Measurements from ENCODE around the gene NDOR1. TPM values are rescaled to one million over a fixed set of nuclear protein-coding genes. Genes with fewer than 3 reads are reported as not detected.
A peak's percentile ranks its signal among the peaks of the same experiment; 100 is the strongest.

NDOR1 gene
- total and polyA plus RNA-seq, 2 experiments from 2014 or later, result 8.5 to 12.4 TPM

GRCh38 chr9:137243626-137244485 is 38.4 kb downstream of the NDOR1 start:
- peaks cover 22% of the 10 kb centered on the region for H3F3A ChIP-seq (ENCODE audit: insufficient read depth)
- TF ChIP-seq EZH2 (IDR thresholded peaks at IDR 0.05; ENCODE audit: insufficient read depth, poor library complexity, severe bottlenecking), result no peak
- TF ChIP-seq EZH2phosphoT487 (IDR thresholded peaks at IDR 0.05; ENCODE audit: insufficient read depth, low read depth), result no peak
- H3K4me2 ChIP-seq (ENCODE audit: unreplicated experiment), result no peak overlapping the region
- H3K27ac ChIP-seq, result no peak overlapping the region
- H3K4me3 ChIP-seq, result peak overlapping the region; percentile 84; the same call in 1 of the 2 replicates
- 61 to 70% methylated on average over 15 of the region's 15 CpGs for WGBS, 2 experiments (ENCODE audit: low coverage in 1 of 2, low lambda C conversion rate in 2 of 2, missing lambda C conversion rate in 2 of 2)
- H4K20me1 ChIP-seq (ENCODE audit: insufficient read depth), result peaks cover 19% of the 10 kb centered on the region; the same call in 1 of the 2 replicates
- DNase-seq, result peak; percentile 48
- in situ Hi-C loops (cut with MboI), result no loop called here
- H3K9me2 ChIP-seq (ENCODE audit: insufficient read depth), result no peaks in the 10 kb centered on the region
- H3K27me3 ChIP-seq (replicated peaks; ENCODE audit: insufficient read depth), result no peaks in the 10 kb centered on the region
- peaks cover 13% of the 10 kb centered on the region; the same call in 1 of the 2 replicates for H3K4me1 ChIP-seq (ENCODE audit: insufficient read depth)
- peaks cover 18% of the 10 kb centered on the region for H3K36me3 ChIP-seq (ENCODE audit: low read depth)
- H3K9me3 ChIP-seq (ENCODE audit: low read depth), result no peaks in the 10 kb centered on the region
- no peak overlapping the region for H2AFZ ChIP-seq
- H3K9ac ChIP-seq, result peak overlapping the region; percentile 23; the same call in 1 of the 2 replicates
- H3K79me2 ChIP-seq (ENCODE audit: insufficient read depth), result peaks cover 41% of the 10 kb centered on the region

GRCh38 chr9:137244486-137245449 is 39.3 kb downstream of the NDOR1 start:
- Histone ChIP-seq H2AFZ (no peak overlapping the region), H3K27ac (no peak overlapping the region), H3K36me3 (ENCODE audit: low read depth) (peaks cover 18% of the 10 kb centered on the region), H3K4me2 (ENCODE audit: unreplicated experiment) (no peak overlapping the region), H3F3A (ENCODE audit: insufficient read depth) (peaks cover 22% of the 10 kb centered on the region), H3K79me2 (ENCODE audit: insufficient read depth) (peaks cover 31% of the 10 kb centered on the region), H3K4me1 (ENCODE audit: insufficient read depth) (peaks cover 13% of the 10 kb centered on the region; the same call in 1 of the 2 replicates), H3K9ac (no peak overlapping the region), H3K9me3 (ENCODE audit: low read depth) (no peaks in the 10 kb centered on the region), H3K4me3 (no peak overlapping the region), H4K20me1 (ENCODE audit: insufficient read depth) (peaks cover 19% of the 10 kb centered on the region; the same call in 1 of the 2 replicates), H3K9me2 (ENCODE audit: insufficient read depth) (no peaks in the 10 kb centered on the region), H3K27me3 (replicated peaks; ENCODE audit: insufficient read depth) (no peaks in the 10 kb centered on the region)
- in situ Hi-C loops (cut with MboI), result no loop called here
- WGBS, 2 experiments (ENCODE audit: low coverage in 1 of 2, low lambda C conversion rate in 2 of 2, missing lambda C conversion rate in 2 of 2), result 34 to 37% methylated on average over 36 of the region's 36 CpGs
- TF ChIP-seq EZH2phosphoT487 (IDR thresholded peaks at IDR 0.05; ENCODE audit: insufficient read depth, low read depth) (no peak), EZH2 (IDR thresholded peaks at IDR 0.05; ENCODE audit: insufficient read depth, poor library complexity, severe bottlenecking) (no peak)
- DNase-seq, result peak; percentile 36

- Histone ChIP-seq H3F3A (ENCODE audit: insufficient read depth) (peaks cover 22% of the 10 kb centered on the region), H3K9me3 (ENCODE audit: low read depth) (no peaks in the 10 kb centered on the region), H3K4me3 (no peak overlapping the region), H4K20me1 (ENCODE audit: insufficient read depth) (peaks cover 19% of the 10 kb centered on the region; the same call in 1 of the 2 replicates), H3K27me3 (replicated peaks; ENCODE audit: insufficient read depth) (no peaks in the 10 kb centered on the region), H3K4me1 (ENCODE audit: insufficient read depth) (peaks cover 13% of the 10 kb centered on the region; the same call in 1 of the 2 replicates), H3K36me3 (ENCODE audit: low read depth) (peaks cover 18% of the 10 kb centered on the region), H3K27ac (no peak overlapping the region), H3K9me2 (ENCODE audit: insufficient read depth) (no peaks in the 10 kb centered on the region), H3K4me2 (ENCODE audit: unreplicated experiment) (no peak overlapping the region), H3K9ac (no peak overlapping the region), H3K79me2 (ENCODE audit: insufficient read depth) (peaks cover 30% of the 10 kb centered on the region), H2AFZ (no peak overlapping the region)
- WGBS, 2 experiments (ENCODE audit: low coverage in 1 of 2, low lambda C conversion rate in 2 of 2, missing lambda C conversion rate in 2 of 2), result 81 to 82% methylated on average over 25 of the region's 25 CpGs
- no peak for DNase-seq
- no peak for TF ChIP-seq EZH2 (IDR thresholded peaks at IDR 0.05; ENCODE audit: insufficient read depth, poor library complexity, severe bottlenecking)
- no peak for TF ChIP-seq EZH2phosphoT487 (IDR thresholded peaks at IDR 0.05; ENCODE audit: insufficient read depth, low read depth)
- in situ Hi-C loops (cut with MboI), result no loop called here
Measured at GRCh38 chr9:137245450-137246421, 40.2 kb downstream of the NDOR1 start.

Data from GM23248 (cell line).